Right ventricle myocardium superior (tissue), 1 donor: Measurements from ENCODE around the gene CMTM8. TPM values are rescaled to one million over a fixed set of nuclear protein-coding genes. Genes with fewer than 3 reads are reported as not detected.
"Not testable (repeated sequence)": the region's sequence is repeated elsewhere in the genome, so short reads cannot be mapped to it uniquely, and the experiment has no call there.

Experiments used
- ATAC-seq: fragments of 200-7000 bp; cut with Tn5 transposase; one replicate; pipeline ENCODE4 v1.9.1; 2020; ENCODE audit warnings: mild to moderate bottlenecking; ENCODE audit not compliant: poor library complexity
- DNase-seq: peaks from one replicate; pipeline ENCODE4 v3.0.0-alpha.2; 2020
- intact Hi-C: fragments of 100-400 bp; cut with DNase I; formaldehyde crosslinking; loops from one replicate; pipeline ENCODE4 v1.11.2; 2022
- total RNA-seq: library from RNA; stranded (reverse); fragmentation: NEBNext Ultra II Directional; extraction: Animal tissue kit (Norgen Biotek cat#: 25700); gene quantifications from one replicate; pipeline ENCODE4 v1.2.1, GENCODE V29; 2021
- donor health status: DM: no; HTN: yes; CAD: no; lungs with severe emphysema.

CMTM8 gene
- total RNA-seq, 1 donor from 2014 or later, result 4.4 TPM

DNA sequence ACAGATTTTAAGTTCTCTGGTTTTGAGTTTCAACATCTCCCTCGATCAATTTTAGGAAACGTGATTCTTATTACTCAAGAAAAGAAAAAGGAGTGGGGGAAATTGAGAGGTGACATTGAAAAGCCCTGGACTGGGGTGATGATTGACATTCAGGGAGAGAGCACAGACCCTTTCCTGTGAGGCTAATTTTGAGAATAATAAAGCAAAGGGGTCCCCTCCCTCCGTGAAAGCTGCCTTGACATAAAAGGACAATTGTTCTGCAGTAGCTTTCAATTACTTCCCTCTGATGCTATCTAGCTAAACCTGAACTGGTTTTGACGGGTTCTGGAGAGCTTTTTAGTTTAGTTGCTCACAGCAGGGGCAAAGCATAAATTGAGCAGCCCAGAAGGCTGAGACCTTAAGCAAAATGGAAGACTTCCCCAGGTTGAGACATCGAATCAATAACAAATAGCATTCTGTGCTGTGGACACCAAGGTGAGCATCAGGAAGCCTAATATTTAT lies 14.4 kb upstream of the CMTM8 start:
- no peak for ATAC-seq
- intact Hi-C loops, result no loop called here
- DNase-seq, result no peak

DNA sequence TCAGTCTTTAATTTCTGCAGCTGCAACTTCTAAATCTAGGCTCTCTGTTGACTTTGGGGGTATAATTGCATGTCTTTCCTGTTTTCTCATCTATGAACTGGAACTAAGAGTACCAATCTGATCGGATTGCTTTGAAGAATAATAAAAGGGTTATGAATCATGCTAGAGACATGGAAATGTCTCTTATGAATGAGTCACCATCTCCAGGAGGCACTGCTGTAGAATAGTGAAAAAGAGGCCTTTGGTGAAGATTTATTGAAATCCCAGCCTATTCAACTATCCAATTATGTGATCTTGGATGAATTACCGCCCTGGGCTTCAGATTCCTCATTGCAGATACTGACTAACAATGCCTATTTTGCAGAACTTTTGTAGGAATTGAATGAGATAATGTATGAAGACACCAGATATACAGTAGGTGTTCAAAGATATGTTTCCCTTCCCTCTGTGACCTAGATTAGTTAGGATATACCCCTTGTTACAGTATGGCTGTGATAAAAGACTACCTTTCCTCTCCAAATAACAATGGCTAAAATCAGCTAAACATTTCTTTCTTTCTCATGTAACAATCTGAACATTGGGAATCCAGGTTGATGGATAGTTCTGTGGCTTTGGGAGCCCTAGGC lies 11.5 kb upstream of the CMTM8 start:
- intact Hi-C loops, result no loop called here
- DNase-seq, result no peak
- no peak for ATAC-seq

DNA sequence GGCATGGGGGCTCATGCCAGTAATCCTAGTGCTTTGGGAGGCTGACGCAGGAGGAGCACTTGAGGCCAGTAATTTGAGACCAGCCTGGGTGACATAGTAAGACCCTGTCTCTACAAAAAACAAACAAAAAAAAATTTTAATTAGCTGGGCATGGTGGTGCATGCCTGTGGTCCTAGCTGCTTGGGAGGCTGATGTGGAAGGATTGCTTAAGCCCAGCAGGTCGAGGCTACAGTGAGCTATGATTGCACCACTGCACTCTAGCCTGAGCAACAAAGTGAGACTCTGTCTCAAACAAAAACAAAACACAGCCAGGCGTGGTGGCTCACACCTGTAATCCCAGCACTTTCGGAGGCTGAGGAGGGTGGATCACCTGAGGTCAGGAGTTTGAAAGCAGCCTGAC lies 9.7 kb upstream of the CMTM8 start:
- intact Hi-C loops, ATAC-seq, DNase-seq: not testable (repeated sequence)

DNA sequence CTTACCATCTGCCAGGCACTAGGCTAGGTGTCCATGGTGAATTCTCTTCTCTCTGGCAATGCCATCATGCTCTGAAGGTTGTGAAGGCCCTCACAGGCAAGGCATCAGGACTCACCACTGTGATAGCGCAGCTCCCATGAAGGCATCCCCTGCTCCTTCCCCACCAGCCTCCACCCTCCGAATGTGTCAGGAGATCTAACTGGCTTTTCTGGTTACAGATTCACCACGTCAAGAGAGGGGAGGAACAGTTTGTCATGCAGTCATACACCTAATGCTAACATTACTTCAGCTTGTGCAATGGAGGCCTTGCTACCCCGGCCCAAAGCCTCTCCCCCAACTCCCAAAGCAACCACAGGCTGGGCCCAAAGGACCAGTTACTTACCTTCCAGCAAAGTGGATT lies 8.9 kb upstream of the CMTM8 start:
- intact Hi-C loops, result no loop called here
- no peak for DNase-seq
- no peak for ATAC-seq

DNA sequence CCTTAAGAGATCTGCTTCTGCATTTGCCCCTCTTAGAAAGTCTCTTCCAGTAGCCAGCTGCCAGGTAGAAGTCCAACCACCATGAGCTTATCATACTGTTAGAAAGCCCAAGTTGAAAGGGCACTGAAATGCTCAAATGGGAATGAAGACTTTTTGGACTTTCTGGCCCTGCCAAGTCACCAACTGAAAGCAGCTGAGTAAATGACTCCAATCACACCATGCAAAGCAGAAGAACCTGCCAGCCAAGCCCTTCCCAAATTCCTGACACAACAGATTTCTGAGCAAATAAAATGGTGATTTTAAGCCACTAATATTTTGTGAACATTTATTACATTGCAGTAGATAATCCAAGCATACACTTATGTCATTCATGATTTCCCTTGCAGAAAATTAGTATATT lies 2.1 kb upstream of the CMTM8 start:
- intact Hi-C loops, result loop anchor here (5.0 kb wide), 1 partner anchor 34 kb away; no protein-coding TSS in a partner anchor
- DNase-seq, result no peak
- ATAC-seq, result no peak

DNA sequence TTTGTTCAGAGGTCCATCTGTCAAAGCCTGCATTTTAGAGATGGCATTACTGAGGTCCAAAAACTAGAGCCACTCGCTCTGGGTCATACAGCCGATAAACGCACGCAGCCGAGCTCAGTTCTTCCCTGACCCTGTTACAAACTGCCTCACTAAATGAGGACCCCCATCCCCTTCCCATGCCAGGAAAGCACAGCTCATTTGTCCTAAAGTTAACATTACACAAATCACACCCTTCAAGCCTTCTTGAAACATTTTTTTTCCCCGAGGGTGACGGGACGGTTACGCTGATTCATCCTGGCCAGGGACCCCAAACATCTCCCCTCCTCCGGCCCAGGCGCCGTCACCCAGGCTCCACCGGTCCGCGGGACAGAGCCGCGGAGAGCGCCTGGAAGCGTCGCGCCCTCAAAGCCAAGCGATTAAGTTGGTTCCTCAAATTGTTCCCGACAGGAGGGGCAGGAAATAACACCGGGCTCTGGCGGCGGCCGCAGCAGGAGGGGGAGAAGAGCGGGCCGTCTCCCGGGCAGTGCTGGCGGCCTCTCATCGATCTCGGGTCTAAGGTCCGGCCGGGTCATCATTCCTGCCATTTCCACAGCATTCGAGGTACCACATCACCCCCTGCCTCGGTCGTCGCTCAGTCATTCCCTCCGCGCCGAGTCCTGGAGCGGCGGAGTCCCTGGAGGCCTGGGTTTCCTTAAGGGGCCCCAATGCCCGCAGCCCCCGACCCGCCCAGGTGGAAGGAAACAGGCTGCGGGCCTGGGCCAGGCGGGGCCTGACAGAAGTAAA lies 619 bp upstream of the CMTM8 start:
- intact Hi-C loops, result loop anchor here (5.0 kb wide), 1 partner anchor 36 kb away; no protein-coding TSS in a partner anchor
- peak; percentile 74 for ATAC-seq
- DNase-seq, result peak; percentile 73

DNA sequence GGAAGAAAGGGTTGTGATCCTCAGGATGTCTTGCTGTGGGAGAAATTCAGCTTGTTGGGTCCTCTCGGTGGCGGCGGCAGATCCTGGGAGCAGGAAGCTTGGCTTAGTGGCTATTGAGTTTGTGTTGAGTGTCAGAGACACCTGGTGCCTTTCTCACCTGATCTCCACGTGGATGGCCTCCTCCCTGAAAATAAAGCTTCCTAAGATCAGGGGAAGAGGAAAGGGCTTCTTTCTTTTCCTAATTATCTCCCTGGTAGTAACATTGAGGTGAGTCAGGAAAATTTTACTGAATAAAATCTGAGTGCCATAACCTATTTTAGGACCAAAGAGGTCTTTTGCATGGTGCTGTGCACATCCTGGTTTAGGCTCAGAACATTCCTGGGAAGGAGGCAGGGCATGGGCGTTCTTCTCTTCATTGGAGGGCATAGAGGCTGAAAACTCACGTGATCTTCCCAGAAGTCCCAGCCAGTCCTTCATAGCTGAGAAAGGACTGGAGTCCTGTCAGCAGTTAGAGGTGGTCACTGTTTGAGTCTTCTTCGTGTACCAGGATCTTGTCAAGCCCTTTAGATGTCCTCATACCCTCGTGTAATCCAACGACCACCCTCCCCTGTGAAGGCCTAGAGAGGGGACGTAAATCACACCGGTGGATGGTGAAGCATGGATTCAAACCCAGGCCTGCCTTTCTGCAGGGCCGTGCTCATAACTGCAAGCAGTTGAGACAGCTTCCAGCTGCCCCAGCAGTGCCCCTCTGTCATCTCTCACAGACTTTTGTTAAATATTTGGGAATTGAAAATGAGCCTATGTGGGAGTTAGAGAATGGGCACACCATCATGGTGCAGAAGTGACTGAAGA lies 1.1 kb downstream of the CMTM8 start:
- intact Hi-C loops, result loop anchor here (5.0 kb wide), 1 partner anchor 37 kb away; no protein-coding TSS in a partner anchor
- peak; percentile 23 for ATAC-seq

DNA sequence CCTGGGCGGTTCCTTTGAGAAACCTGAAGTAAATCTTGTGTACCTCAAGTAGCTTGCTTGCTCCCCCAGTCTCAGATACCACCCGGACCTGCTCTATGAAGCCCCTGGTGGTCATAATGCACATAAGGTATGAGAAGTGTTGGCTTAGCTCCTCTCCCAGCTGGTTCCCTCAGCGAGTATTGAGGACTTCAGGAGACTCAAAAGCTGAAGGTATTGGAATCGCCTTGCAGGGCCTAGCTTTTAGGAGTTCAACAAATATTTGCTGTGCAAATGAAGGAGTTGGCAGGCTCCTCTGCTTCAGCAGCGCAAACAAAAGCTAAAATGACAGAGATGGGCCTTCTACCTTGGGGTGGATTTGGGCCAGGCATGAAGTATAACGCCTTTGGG lies 1.7 kb downstream of the CMTM8 start:
- ATAC-seq, result no peak
- intact Hi-C loops, result no loop called here
- no peak for DNase-seq

More for the DNA sequence above, 1.1 kb downstream of the CMTM8 start:
- no peak for DNase-seq

DNA sequence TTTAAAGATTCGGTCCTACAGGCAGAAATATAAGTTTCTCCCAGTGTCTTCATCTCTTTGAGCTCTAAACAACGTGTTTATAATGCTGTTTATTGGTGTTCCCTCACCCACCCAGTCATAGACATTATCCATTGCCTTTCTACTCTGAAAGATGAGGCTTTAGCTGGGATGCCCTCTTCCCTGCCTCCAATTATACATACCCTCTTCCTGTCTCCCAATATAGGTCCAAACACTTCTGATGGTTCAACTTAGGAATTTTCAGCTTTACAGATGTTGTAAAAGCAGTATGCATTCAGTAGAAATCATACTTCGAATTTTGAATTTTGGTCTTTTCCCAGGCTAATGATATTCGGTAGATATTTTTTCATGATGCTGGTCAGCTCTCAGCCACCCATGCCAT lies 2.6 kb downstream of the CMTM8 start:
- intact Hi-C loops, result no loop called here
- DNase-seq (no peak), ATAC-seq (no peak)

DNA sequence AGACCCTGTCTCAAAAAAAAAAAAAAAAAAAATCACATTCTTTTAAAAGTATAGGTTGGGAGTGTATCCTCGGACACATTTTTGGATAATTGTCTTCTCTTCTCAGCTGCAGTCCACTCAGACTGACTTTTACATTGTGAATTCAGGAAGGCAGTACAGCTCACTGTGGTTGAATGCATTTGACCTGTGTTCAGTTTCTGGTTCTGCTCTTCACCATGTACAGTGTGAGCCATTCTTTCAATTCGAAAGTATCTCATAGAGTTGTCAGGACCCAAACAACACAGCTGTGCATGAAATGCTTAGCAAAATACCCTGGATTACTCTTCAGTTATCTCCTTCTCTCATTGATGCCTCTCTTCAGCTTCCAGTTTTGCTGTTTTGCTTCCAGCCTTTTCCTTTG lies 5.0 kb downstream of the CMTM8 start:
- intact Hi-C loops, result no loop called here
- DNase-seq, result no peak
- no peak for ATAC-seq

DNA sequence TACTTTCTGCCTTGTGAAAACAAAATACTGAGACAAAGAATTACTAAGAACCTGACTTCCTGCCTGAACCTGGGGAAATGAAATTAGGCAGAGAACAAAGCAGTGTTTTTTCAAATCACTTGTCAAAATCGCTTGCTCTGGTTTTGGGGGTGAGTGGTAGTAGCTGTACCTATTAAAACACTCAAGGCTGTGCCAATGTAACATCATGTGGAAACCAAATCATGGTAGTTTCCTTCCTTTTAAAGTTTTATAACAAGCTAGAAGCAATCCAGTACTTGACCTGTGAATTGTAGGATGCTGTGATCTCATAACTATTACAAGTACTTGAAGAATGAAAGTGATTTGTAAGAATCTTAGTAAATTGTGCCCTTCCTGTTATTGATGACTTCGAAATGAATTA lies 6.7 kb downstream of the CMTM8 start:
- DNase-seq, result no peak
- ATAC-seq, result no peak
- intact Hi-C loops, result no loop called here

DNA sequence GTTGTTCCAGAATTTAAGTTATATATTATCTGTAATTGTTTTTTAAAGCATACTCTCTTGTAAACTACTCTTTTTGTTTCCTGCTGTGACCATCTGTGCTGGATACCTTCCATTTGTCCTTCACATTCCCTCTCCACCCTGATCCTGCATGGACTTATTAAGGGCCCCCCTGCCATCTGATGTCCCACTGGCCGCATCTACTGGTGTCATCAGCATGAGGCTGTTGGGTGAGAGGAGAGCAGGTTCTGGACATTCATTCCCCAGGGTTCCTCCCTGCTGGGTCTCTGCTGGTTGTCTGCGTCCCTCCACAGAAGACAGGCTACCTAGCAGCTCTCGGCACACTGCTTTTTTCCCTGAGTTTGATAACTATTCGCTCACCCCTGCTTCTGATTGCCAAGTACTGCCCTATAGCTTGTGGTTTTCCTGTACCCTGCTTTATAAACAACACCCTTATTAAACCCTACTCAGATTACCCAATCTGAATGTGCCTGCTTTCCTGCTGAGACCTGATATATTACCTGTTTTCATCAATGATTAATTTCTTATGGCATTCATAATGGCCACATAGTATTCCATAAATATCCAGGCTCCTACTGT lies 7.7 kb downstream of the CMTM8 start:
- intact Hi-C loops, result no loop called here
- DNase-seq (no peak), ATAC-seq (no peak)

DNA sequence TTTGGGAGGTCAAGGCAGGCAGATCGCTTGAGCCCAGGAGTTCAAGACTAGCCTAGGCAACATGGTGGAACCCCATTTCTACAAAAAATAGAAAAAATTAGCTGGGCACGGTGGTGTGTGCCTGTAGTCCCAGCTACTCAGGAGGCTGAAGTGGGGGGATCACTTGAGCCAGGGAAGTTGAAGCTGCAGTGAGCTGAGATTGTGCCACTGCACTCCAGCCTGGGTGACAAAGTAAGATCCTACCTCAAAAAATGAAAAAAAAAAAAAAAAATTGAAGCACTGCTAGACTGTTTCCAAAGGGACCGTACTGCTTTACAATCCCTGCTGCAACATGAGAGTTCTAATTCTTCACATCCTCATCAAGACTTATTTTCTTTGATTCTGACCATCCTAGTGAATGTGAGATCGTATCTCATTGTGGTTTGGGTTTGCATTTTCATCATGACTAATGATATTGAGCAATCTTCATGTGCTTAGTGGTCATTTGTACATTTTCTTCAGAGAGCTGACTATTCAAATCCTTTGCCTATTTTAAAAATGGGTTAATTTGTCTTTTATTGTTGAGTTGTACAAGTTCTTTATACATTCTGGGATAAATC lies 10.8 kb downstream of the CMTM8 start:
- DNase-seq (no peak), ATAC-seq (peak; percentile 39)
- intact Hi-C loops, result no loop called here

DNA sequence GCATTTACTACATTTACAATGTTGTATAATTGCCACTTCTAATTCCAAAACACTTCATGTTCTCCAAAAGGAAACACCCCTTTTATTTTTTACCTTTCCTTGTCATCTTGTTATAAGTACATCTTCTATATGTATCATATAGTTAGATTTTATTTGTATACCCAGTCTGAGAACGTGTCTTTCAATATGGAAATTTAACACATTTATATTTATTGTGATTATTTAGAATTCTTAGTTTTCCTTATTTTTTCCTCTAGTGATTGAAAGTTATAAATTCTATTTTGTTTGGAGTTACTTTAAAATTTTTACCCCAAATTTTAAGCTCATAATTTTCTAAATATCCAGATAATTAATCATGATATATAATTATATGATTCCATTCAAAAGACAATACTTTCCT lies 15.8 kb downstream of the CMTM8 start:
- intact Hi-C loops, result no loop called here
- ATAC-seq, result no peak
- DNase-seq, result no peak

DNA sequence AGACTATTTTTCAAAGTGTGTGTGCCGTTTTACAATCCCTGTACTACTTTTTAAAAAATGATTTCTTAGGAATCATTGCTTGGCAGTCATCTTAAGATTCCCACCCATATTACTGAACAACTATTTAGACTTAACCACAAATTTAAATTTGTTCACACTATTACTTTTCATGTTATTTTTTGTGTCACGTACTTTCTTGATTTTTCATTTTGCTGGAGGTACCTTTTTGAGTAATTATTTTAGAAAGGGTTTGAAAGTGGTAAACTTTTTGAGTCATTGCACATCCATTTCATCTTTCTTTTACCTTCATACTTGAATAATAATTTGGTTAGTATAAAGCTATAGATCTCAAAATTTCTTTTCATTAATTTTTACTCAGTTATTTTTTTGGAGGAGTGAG lies 16.9 kb downstream of the CMTM8 start:
- no peak for DNase-seq

DNA sequence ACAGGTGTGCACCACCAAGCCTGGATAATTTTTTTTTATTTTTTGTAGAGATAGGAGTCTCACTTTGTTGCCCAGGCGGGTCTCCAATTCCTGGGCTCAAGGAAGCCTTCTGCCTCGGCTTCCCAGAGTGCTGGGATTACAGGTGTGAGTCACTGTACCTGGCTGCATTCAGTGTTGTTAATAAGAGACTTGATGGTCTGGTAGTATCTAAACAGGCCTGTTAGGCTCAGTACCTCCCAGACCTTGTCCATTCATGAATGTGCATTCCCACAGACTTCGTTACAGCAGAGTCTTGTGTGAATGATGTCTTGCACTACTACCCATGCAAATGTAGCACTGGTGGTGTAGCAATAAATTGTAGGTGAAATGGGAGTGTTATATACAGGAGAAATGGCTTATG lies 17.7 kb downstream of the CMTM8 start:
- ATAC-seq (no peak), DNase-seq (no peak)
- intact Hi-C loops, result no loop called here

More for the DNA sequence above, 16.9 kb downstream of the CMTM8 start:
- intact Hi-C loops, result no loop called here
- ATAC-seq, result no peak

DNA sequence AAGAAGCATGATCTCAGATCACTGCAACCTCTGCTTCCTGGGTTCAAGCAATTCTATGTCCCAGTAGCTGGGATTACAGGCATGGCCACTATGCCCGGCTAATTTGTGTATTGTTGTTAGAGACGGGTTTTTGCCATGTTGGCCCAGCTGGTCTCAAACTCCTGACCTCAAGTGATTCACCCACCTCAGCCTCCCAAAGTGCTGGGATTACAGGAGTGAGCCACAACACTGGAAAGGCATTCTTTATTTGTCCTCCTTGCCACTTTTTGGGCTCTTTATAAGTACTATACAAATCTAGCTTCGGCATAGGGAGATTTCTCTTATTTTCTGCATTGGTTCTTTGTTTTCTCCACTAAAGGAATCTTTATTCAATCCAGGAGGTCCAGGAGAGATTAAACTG lies 18.6 kb downstream of the CMTM8 start:
- no peak for DNase-seq
- ATAC-seq, result no peak
- intact Hi-C loops, result no loop called here

DNA sequence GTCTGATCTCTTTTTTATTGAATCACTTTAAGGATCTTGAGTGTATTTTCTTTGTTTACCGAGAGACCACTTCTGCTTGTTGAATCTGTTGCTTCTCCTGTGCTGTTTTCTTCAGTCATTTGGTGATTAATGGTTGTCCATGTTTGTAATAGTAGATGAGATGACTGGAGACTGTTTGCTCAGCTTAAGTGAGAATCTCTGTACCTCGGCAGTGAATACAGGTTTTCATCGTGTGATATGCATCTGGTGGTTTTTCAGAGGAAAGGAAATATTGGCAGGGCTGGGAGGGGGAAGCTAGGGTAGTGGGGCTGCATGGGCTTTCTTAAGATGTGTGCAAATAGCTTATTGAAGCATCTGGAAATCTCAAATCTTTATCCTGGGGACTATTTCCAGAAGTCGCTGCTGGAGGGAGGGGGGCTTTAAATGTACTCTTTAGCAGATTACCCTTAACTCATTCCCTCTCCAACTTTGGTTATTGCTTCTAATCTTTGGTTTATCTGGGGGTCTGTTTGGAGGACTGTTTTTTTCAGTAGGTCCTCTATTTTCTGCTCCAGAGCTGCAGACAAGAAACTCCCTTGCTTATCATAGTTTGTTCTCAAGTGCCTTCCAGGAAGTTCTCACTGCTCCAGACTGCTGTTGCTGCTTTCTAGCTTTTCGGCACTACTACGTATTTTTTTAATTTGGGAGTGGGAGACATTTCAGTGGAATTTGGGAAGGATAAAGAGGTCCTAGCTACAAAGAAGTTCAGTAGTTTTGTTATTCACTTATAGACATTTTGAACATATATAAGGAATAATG lies 19.4 kb downstream of the CMTM8 start:
- ATAC-seq, result no peak

More for the DNA sequence above, 19.4 kb downstream of the CMTM8 start:
- intact Hi-C loops, result no loop called here
- DNase-seq, result no peak
